Measurements from ENCODE around the gene PLEKHD1. TPM values are rescaled to one million over a fixed set of nuclear protein-coding genes. Genes with fewer than 3 reads are reported as not detected.

Gene PLEKHD1
- total and polyA plus RNA-seq, 9 of the 15 experiments (the other 6 are each of a cell fraction or from before 2014, with no cell fraction given), result not detected

- TF ChIP-seq BRCA1 (IDR thresholded peaks at IDR 0.05) (no peak), BRCA1 (CRISPR knock-in tag; IDR thresholded peaks at IDR 0.05) (no peak), MBD1 (CRISPR knock-in tag; IDR thresholded peaks at IDR 0.05) (no peak), SIRT6 (IDR thresholded peaks at IDR 0.05; ENCODE audit: low read depth, low read length) (no peak), OTX1 (CRISPR knock-in tag; IDR thresholded peaks at IDR 0.05) (no peak), GTF2F1 (IDR thresholded peaks at IDR 0.05; ENCODE audit: low read depth, low read length) (no peak), ZNF212 (CRISPR knock-in tag; IDR thresholded peaks at IDR 0.05) (no peak), ATF1 (CRISPR knock-in tag; IDR thresholded peaks at IDR 0.05) (no peak), ATF1 (tag; IDR thresholded peaks at IDR 0.05) (no peak; the same call in none of the 2 replicates), JUND (IDR thresholded peaks at IDR 0.05; ENCODE audit: borderline replicate concordance, low read depth, low read length) (0 out of 2 replicates have a peak, but pooled peaks have one; percentile 29), JUND (tag; IDR thresholded peaks at IDR 0.05; ENCODE audit: borderline replicate concordance, low read depth, low read length) (no peak), RHOXF2B (CRISPR knock-in tag; conservative IDR thresholded peaks at IDR 0.05) (no peak), ZFX (CRISPR knock-in tag; IDR thresholded peaks at IDR 0.05) (no peak), TEAD2 (tag; IDR thresholded peaks at IDR 0.05) (no peak), FOXJ2 (tag; IDR thresholded peaks at IDR 0.05) (no peak), HNRNPK (IDR thresholded peaks at IDR 0.05; ENCODE audit: low read depth, low read length, poor library complexity, severe bottlenecking) (no peak), SMC3 (conservative IDR thresholded peaks at IDR 0.05; ENCODE audit: insufficient read depth, low read depth, low read length) (peak; percentile 53; the same call in 1 of the 2 replicates), CREB5 (CRISPR knock-in tag; IDR thresholded peaks at IDR 0.05) (no peak), CTCF (IDR thresholded peaks at IDR 0.05 in 2 of 3, conservative IDR thresholded peaks at IDR 0.05 in 1 of 3; ENCODE audit: insufficient read depth in 2 of 3, low read depth in 1 of 3, low read length in 3 of 3) (peak; percentile 64 to 77 (median 73)), MYNN (IDR thresholded peaks at IDR 0.05) (no peak), MYNN (CRISPR knock-in tag; IDR thresholded peaks at IDR 0.05) (no peak), HDAC2 (IDR thresholded peaks at IDR 0.05) (no peak), RUNX1 (IDR thresholded peaks at IDR 0.05; ENCODE audit: low read depth) (no peak), ZNF134 (CRISPR knock-in tag; conservative IDR thresholded peaks at IDR 0.05) (no peak)
- TF ChIP-seq, protein P1, sequence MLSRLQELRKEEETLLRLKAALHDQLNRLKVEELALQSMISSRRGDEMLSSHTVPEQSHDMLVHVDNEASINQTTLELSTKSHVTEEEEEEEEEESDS (CRISPR knock-in tag; IDR thresholded peaks at IDR 0.05), result no peak
Measured at GRCh38 chr14:69460093-69460701, 24.3 kb upstream of the PLEKHD1 start (continued).

Measured in K562 (cell line).